PFSK-1 (cell line): ENCODE measurements around the gene ZNF763.

ENCODE experiments used
- FOXP2 ChIP-seq: optimal IDR thresholded peaks from 2 replicates; pipeline ENCODE3; 2011; ENCODE audit warnings: borderline replicate concordance, control low read depth, inconsistent platforms; ENCODE audit not compliant: insufficient read depth; ENCODE audit errors: extremely low read length, extremely low read depth
- POLR2AphosphoS5 ChIP-seq: IDR thresholded peaks from 2 replicates; pipeline ENCODE4 v1.6.1; 2012; ENCODE audit warnings: low read depth, mild to moderate bottlenecking, control low read depth, low read length, moderate library complexity
- REST ChIP-seq, 2 experiments: IDR thresholded peaks; 2 replicates each; pipeline versions ENCODE4 v1.6.1 to v1.8.0; 2011 to 2012; ENCODE audit warnings: low read depth in 2 of 2, low read length in 2 of 2, control low read depth in 1 of 2, inconsistent platforms in 1 of 2, mild to moderate bottlenecking in 1 of 2, moderate library complexity in 1 of 2; ENCODE audit not compliant: insufficient read depth in 1 of 2
- SIN3A ChIP-seq: IDR thresholded peaks from 2 replicates; pipeline ENCODE4 v1.6.1; 2012; ENCODE audit warnings: mild to moderate bottlenecking, low read length, moderate library complexity, borderline replicate concordance; ENCODE audit not compliant: insufficient read depth

GRCh38 chr19:11987405-11988281 is 22.8 kb downstream of the ZNF763 start:
- peak; percentile 70; the same call in 1 of the 2 replicates for TF ChIP-seq POLR2AphosphoS5
- no peak for TF ChIP-seq FOXP2
- no peak for TF ChIP-seq REST (IDR thresholded peaks at IDR 0.05; ENCODE audit: insufficient read depth in 1 of 2, low read depth in 2 of 2, low read length in 2 of 2)
- no peak for TF ChIP-seq SIN3A
